DMS 273 (cell line): ENCODE data around the gene THSD7B.

Source experiments
- DNase-seq: peaks from one replicate; lab custom pipeline; 2025; ENCODE audit not compliant: unreplicated experiment; lab: John Stamatoyannopoulos, UW

THSD7B gene

DNA sequence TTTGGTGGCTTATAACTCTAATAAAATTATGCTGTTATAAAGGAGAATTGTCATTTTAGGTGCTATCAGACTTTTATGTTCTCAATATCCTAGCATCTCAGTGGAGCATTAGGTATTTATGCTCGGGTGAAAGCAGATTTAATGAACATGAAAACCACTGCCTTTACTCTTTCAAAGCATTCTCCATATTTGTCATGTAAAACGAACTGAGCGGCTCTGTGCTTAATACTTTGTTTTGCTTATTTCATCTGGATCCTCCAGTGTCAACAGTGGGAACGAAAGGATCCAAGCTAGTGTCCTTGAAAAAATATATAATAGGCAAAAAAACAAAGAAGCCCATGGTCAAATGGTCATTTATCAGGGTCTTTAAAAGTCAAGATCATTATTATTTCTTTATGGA, 53.5 kb downstream of the THSD7B start:
- no peak for DNase-seq

DNA sequence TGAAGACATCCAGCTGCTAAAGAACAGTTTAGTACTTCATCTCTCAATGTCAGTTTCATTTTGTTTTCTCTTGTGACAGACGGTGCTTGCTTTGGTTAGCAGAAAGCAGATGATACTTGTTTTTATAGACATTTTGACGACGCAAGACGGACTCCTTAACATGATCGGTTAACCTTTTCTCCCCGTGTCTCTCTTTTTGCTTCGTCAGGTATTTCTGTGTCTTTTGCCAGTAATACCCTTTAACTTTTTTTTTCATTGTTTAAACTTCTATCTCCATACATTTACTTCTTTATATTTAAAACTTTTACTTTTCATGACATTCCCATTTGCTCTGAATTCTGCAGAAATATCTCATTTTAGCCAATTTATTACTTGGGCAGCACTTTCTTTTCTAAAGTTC, 57.9 kb downstream of the THSD7B start:
- DNase-seq = no peak

DNA sequence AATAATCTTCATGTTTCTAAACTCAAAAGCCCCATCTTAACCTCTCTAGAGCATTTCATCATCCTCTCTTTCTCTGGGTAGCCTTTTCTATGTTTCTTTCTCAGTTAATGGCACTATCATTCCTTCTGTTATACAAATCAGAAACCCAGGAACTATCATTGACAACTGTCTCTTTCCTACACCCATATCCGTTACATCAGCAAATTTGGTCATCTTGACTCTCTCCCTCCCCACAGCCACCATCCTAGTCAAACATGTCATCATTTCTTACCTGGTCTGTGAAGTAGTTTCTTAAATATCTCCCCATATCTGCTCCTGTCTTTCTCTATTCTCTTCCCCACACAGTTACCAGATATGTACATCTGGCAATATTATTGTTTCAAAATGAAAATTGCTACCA, 62.8 kb downstream of the THSD7B start:
- no peak for DNase-seq

DNA sequence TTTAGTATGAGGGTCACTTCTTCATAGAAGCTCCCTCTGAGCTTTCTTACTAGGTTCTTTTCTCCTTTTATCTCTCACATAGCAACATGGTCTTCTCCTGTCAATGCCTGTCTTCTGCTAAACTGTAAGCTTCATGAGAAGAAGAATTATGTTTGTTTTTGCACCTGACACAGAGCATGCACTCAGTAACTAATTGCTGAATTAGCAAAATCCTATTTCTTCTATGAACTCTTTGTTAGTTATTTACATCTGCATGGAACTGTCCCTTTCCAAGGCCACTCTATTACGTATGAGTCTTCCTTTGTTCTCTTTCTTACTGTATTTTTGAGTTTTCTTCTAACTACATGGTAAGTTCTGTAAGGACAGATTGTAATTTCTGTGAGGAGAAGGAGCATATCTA, 63.4 kb downstream of the THSD7B start:
- DNase-seq = no peak

DNA sequence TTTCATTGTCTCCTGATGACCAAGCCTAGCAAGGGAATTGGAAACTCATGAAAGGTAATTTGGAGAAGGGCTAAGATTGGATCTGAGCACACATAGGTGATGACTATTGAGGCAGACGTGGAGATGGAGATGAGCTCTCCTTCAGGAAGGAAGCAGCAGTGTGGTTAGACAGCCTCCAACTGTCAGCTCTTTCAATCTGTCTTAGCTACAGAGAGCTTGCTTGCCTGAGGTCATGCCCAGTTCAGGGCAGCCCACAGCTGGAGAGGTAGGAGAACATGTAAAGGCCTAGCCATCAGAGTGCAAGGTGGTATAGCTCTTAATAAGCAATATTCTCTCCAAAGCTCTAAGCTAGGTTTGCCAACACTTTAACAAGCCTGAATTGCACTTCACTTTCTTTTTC, 79.2 kb downstream of the THSD7B start:
- DNase-seq = no peak

DNA sequence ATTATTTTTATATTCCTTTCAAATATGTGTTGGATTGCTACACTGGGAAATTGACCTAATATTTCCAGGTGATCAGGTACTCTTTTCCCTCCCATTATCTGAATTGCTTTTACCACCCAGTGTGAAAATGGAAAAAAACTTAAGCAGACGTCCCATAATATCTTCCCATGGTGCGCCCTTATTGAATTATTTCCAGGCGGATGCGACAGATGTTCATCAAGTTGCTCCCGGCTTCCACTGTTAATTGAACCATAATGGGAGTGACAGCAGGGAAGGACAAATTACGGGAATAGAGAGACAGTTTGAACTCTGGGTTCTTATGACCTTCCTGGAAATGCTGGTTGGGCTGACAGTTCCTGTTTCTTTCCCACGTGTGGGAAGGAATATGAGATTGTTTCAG, 93.3 kb downstream of the THSD7B start:
- peak; percentile 87 for DNase-seq

DNA sequence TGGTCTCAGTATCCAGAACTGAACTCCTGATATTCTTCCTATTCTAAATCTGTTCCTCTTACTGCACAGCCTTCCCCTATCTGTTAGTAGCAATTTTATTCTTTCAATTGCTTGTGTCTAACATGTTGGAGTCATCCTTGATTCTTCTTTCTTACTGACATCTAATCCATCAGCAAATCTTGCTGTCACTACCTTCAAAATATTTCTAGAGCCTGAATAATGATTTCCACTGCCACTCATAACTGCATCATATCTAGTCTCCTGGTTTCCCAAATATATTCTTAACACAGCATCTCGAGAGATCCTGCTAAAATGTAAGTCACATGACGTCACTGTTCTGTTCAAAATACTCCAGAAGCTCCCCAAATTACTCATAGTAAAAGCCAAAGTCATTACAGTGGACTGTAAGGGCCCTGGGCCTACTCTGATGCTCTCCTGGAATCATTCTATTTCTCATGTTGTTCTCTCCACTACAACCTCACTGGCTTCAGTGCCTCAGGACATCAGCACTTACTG, 95.2 kb downstream of the THSD7B start:
- no peak for DNase-seq

DNA sequence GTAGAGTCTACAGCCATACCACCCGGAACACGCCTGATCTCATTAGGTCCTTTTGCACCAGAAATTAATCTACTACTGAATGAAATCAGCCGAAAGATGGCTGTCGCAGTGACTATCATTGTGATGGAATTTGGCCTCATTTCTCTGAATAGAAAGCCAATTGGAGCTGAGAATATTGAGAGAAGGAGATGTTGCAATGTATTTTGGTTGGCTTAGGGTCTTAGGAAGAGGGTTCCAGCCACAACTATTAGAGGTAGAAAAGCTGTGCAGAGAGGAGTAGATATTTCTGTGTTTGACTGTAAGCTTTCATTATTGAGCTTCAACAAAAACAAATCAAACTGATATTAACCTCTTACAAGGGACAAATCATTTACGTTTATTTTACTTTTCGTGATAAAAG, 98.1 kb downstream of the THSD7B start:
- DNase-seq = no peak

DNA sequence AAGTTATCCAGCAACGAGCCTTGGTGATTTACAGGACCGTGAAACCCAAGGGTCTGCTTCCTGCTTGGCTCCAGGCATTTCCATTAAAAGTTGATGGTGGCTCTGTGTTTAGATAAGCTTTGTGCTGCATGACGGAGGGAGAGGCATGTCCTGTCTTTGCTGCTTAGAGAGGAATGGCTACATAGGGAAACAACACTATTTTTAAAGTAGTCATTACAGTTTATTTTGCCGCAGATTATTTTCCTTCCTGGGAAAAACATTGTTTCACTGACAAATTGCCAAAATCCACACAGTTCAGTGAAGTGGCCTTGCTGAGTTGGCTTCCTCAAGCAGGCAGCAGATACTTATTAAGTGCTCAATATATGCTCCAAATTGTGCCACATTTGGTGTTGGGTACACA, 98.5 kb downstream of the THSD7B start:
- DNase-seq = no peak

DNA sequence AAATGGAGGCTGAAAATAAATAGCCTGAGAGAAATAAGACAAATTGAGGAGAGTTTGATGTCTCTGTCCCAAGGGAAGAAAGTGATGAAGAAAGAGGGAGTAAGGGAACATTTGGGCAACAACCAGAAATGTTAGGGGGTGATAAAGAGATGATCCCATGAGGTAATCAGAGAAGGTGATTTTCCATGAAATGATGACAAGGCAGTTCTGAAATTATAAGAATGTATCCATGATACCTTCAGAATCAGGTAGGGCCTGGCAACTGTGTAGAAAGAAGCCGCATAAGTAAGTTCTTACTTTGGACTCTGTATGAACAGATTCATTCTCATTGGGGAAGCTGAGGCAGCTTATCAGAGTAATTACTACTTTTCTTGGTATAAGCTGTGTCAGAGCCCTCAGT, 106.1 kb downstream of the THSD7B start:
- no peak for DNase-seq

DNA sequence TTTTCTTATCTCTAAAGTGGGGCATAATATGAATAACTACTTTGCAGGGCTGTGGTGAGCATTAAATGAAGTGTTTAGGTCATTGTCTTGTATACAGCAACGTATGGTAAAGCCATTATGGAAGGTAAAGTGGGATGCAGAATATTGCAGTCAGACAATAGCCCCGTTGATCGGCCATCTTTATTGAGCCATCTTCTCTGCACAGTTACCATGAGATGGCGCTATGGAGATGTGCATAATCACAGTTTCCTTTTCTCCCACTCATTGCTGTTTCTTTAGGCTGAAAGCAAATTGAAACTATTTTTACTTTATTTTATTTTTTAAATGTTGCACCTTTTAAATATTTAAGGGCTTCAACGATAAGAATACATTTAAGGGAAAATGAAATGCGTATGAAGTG, 108.9 kb downstream of the THSD7B start:
- peak; percentile 74 for DNase-seq

DNA sequence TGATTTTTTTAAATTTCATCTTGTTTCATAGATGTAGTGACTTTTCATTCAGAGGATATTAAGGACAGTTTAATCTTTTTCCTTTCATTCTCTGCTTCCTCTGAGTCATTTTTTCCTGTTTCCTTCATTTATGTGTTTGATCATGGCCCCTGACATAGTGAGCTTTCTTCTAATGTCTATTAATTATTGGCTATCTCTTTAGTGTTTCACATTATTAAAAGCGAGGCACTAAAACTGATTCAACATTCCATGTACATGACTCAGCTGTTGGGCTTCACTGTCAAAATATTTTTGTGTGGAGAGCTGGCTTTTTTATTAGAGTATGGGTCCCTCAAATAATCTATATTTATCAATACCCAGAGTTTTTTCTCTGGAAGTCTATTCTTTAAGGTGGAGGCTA, 125.8 kb downstream of the THSD7B start:
- no peak for DNase-seq

DNA sequence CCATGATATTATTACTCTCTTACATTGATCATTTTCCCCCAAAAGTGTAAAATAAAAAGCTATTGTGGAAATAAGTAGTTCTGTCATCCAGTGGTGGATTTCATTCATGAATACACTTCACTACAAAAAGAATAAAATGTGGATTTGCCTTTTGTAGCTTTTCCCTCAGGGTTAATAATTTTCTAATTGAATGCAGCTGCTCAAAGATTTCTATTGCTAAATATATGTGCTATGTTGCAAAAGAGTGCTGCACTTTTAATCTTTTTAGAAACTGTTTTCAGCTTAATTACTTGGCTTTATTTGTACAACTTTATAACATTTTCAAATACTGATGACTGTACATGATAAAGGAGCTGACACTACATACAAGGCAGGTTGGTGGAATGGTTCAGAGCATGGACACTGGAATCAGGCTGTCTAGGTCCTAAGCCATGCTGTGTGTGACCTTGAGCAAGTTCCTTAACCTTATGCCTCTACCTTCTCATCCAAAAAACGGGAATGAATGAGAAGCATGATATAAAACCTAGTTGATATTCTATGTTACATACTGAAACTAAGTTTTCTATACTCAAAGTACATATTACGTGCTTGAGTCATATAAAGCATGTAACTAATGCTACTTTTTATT, 128.8 kb downstream of the THSD7B start:
- DNase-seq = no peak

DNA sequence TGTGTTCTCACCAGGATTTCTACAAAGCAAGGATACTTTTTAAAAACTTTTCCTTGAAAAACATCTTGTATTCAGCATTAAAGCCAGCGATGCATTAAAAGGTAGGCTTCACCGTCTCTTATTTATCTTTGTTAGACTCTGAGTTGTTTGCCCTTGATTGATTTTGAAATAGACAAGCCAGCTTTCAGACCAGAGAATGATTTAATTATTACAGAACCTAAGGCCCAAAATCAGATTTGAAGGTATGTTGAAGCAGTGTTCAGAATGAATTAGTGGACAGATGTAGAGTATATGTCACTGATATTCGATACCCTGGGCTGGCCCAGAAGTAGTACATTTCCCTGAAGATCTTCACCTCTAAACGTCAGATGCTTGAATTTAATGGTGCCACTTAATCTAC, 136.4 kb downstream of the THSD7B start:
- peak; percentile 83 for DNase-seq

DNA sequence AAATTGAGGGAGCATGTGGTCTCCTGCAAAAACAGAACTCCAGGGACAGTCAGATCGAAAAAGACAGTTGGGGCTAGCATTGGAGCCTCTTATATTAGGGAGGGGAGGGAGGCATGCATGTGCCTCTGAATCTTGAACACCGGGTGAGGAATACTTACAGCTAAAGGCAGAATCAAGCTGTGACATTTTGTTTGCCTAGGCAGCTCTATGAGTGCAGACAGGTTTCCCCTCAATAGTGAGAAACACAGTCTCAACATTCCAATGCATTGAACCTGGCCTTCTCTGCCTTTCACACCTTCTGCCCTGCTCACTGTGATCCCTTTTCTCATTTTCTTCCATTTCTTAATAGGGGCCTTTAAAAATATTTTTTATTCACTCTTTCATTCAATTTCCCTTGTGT, 140.4 kb downstream of the THSD7B start:
- DNase-seq = no peak

DNA sequence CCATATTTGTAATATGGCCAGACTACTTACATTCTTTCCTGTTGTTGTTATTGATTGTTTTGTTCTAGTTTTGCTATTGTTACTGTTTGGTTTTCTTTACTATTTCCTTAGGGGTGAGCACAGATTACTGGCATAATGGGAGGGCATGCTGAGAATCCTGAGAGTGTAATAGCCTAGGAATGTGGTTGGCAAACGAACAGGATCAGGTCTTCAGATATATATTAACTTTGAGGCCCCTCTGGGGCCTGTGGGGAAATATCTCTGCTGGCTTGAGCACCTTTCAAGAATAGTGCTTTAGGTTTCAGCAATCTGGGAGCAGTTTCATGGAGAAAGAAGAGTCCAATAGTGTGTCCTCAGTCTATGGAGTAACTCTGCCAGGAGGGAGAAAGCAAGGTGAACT, 144.4 kb downstream of the THSD7B start:
- DNase-seq = no peak

DNA sequence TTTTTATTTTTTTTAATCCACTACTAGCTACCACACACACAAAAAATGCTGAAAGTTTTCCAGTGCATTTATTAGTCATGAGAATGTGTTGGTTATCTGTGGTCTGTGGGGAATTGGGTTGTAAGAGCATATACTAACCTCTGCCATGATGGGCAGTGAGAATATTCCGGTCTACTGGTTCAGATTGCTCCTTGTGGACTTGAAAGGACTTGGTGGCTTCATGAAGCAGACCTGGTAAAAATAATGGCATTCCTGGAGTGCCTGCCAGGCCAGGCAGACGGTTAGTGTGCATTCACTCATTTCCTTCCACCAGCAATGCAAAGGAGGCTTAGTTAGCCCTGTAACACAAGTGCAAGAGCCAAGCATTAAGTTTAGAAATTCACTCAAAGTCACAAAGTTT, 150.8 kb downstream of the THSD7B start:
- no peak for DNase-seq

DNA sequence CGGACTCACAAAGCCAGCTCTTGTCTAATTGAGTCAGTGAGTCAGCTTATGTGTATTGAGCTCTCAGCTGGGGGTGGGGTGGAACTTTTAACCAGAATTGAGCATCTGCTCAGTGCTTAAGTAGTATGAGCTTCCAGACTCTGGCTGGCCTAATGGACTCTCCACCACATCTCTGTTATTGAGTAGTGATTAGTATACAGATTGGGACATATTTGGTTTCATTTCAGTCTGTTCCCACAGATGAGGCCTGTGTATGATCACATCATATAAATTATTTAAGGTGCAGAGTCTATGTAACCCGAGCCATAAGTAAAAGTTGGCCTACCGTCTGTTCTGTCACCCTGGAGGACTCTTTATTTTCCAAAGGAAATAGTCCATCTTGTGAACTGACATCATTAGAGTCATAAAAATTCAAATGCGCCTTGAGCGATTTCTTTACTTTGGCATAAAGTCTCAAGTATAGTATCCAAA, 152.1 kb downstream of the THSD7B start:
- DNase-seq = peak; percentile 98

DNA sequence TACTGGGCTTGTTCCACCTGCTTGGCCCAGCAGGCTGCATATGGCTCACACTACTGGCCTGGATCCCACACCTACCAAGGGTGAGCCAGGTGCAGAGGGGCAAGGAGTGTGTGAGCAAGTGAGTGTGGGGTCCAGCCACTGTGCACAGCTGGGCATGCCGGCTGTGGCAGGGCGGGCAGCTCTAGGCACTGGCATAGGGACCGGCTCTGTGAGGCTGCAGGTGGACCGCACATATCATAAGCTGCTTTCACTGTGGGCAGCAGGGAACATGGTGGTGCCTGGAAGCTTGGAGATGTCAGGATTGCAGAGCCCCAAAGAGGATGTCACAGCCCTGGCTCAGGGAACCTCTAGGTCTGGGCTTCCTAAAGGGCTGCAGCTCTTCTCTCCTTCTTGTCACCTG, 154.3 kb downstream of the THSD7B start:
- no peak for DNase-seq

DNA sequence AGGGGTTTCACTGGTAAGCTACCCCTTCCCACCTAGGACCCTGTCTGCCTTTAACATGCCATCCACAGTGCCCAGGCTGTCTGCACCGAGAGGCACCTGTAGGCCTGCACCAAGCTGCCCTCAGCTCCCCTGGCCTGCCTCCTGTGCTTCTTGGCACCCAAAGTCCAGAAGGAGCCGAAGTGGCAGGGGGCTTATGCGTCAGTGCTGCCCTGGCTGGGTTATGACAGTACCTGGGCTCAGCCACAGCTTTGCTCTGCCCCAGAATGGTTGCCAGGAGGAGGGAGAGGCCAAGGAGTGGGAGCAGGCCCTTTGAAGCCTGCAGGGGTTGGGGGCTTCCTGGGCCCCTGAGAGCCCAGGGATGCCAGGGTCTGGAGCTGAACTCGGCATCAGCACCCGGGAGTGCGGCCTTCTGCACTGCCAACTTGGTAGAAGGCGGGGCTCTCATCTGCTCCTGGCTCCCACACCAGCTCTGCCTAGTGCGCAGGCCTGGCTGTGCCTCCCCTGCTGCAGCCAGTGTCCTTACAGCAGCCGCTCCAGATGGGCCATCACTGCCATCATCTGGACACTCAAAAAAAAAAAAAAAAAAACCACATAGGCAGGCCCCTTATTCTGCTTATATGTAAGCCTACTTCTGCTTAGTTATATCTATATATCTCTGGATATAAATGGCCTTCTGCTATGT, 155.4 kb downstream of the THSD7B start:
- peak; percentile 80 for DNase-seq

DNA sequence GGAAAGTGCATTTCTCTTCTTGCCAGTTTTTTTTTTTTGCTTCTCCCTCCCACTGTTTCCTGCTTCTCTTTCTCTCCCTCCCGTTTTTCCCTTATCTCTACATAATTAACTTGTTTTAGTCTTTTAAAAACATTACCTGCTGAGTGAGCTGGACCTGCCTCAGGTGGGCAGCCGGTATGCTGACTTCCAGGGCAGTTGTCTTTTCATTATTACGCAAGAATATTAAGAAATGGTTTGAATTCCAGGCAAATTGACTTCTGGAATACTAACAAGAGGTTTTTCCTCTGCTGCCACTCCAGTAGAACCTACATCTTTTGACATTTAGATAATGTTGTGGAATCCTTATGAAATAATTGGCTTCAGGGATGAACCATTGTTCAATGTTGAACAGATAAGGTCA, 161.8 kb downstream of the THSD7B start:
- no peak for DNase-seq

DNA sequence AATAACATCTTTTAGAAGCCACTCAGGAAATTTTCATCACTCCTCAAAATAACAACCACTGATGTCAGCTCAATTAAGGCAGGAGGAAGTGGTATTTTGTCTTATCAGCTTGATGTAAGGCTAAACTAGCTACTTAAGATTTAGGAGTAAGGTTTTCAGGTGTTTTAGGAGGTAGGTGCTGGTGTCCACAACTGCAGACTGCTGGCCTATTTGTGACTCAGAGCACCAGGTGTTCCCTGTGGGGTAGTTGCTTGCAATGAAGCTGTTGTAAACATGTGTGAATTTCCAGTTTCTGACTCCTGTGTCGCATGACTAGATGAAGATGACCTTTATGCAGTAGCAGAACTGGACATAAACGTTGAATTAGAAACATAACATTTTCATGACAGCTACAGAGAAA, 164.2 kb downstream of the THSD7B start:
- DNase-seq = no peak

DNA sequence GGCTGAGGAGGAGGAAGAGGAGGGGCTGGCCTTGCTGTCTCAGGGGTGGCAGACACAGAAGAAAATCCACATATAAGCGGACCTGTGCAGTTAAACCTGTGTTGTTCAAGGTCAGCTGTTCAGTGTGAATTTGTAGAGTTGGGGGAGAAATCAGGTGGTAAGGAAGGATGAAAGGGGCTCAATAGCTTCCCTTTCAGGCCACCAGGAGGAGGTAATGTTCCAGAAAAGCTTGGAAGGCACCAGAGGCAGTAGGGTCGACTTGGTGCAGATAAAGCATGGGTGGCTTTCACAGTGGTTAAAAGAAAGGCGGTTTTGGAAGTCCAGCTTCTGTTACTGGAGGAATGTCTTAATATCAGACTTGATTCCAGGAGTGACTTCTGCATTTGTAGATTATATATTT, 167.4 kb downstream of the THSD7B start:
- DNase-seq = peak; percentile 76
